HFFc6 (cell line): ENCODE results near the gene ATXN1. TPM values are rescaled to one million over a fixed set of nuclear protein-coding genes. Genes with fewer than 3 reads are reported as not detected.

Source experiments
- DNase-seq: peaks from one replicate; pipeline ENCODE4 v3.0.0-alpha.2; 2018
- H3K27ac Mint-ChIP-seq: 2 replicates; pipeline ENCODE4 v1.8.0; 2020; ENCODE audit warnings: mild to moderate bottlenecking, mixed read lengths
- H3K27me3 Mint-ChIP-seq: 2 replicates; pipeline ENCODE4 v1.8.0; 2021; ENCODE audit warnings: mild to moderate bottlenecking, moderate library complexity, mixed read lengths; ENCODE audit not compliant: insufficient read depth
- H3K36me3 Mint-ChIP-seq: 2 replicates; pipeline ENCODE4 v1.8.0; 2021; ENCODE audit warnings: low read depth, mixed read lengths
- H3K4me1 Mint-ChIP-seq: 2 replicates; pipeline ENCODE4 v1.8.0; 2020; ENCODE audit warnings: low read depth, mixed read lengths
- H3K4me3 Mint-ChIP-seq: 2 replicates; pipeline ENCODE4 v1.8.0; 2020; ENCODE audit warnings: mild to moderate bottlenecking, moderate library complexity, mixed read lengths
- H3K9me3 Mint-ChIP-seq: 2 replicates; pipeline ENCODE4 v1.8.0; 2020; ENCODE audit warnings: mild to moderate bottlenecking, mixed read lengths
- CTCF ChIP-seq: fragments of 200-600 bp; sonication (generic); IDR thresholded peaks from 2 replicates; pipeline ENCODE4 v1.5.0; 2021; ENCODE audit warnings: antibody characterized with exemption, mild to moderate bottlenecking
- total RNA-seq, 6 experiments: library from RNA; stranded (reverse); fragmentation: NEBNext Ultra II Directional; extraction: Animal tissue kit (Norgen Biotek cat#: 25700); gene quantifications; 2 replicates in 1 of 6; 3 replicates in 5 of 6; pipeline ENCODE4 v1.2.3, GENCODE V29; 2021

ATXN1 gene
- total RNA-seq, 6 experiments from 2014 or later = 28.2 to 41.5 (median 30.5) TPM

GRCh38 chr6:16720861-16721260 lies 40.4 kb downstream of the ATXN1 start:
- Mint-ChIP-seq H3K27me3 (peaks cover 2% of the 10 kb centered on the region; the same call in 1 of the 2 replicates), H3K36me3 (peaks cover 23% of the 10 kb centered on the region), H3K4me3 (no peak overlapping the region), H3K9me3 (no peaks in the 10 kb centered on the region), H3K27ac (no peak overlapping the region), H3K4me1 (peaks cover 78% of the 10 kb centered on the region)
- TF ChIP-seq CTCF = no peak
- no peak for DNase-seq

GRCh38 chr6:16719488-16719887 lies 41.8 kb downstream of the ATXN1 start:
- Mint-ChIP-seq H3K27ac (no peak overlapping the region), H3K4me3 (no peak overlapping the region), H3K4me1 (peaks cover 72% of the 10 kb centered on the region), H3K36me3 (peaks cover 25% of the 10 kb centered on the region), H3K27me3 (peaks cover 2% of the 10 kb centered on the region; the same call in 1 of the 2 replicates), H3K9me3 (no peaks in the 10 kb centered on the region)
- no peak for DNase-seq
- no peak for TF ChIP-seq CTCF

- no peaks in the 10 kb centered on the region for H3K9me3 Mint-ChIP-seq
- peaks cover 25% of the 10 kb centered on the region for H3K36me3 Mint-ChIP-seq
- H3K27ac Mint-ChIP-seq = no peak overlapping the region; the same call in 1 of the 2 replicates
- H3K27me3 Mint-ChIP-seq = peaks cover 2% of the 10 kb centered on the region; the same call in 1 of the 2 replicates
- H3K4me3 Mint-ChIP-seq = no peak overlapping the region
- no peak for TF ChIP-seq CTCF
- H3K4me1 Mint-ChIP-seq = peaks cover 72% of the 10 kb centered on the region
- no peak for DNase-seq
These were observed 42.9 kb downstream of the ATXN1 start for GRCh38 chr6:16718356-16718755.

GRCh38 chr6:16717275-16717942 lies 43.9 kb downstream of the ATXN1 start:
- Mint-ChIP-seq H3K9me3 (no peaks in the 10 kb centered on the region), H3K27ac (no peak overlapping the region), H3K36me3 (peaks cover 23% of the 10 kb centered on the region), H3K4me1 (peaks cover 72% of the 10 kb centered on the region), H3K4me3 (no peak overlapping the region), H3K27me3 (peaks cover 2% of the 10 kb centered on the region; the same call in 1 of the 2 replicates)
- no peak for TF ChIP-seq CTCF
- no peak for DNase-seq

- no peak overlapping the region for H3K27ac Mint-ChIP-seq
- no peak for TF ChIP-seq CTCF
- no peaks in the 10 kb centered on the region for H3K9me3 Mint-ChIP-seq
- H3K36me3 Mint-ChIP-seq = peaks cover 24% of the 10 kb centered on the region
- no peak overlapping the region for H3K4me3 Mint-ChIP-seq
- peaks cover 2% of the 10 kb centered on the region; the same call in 1 of the 2 replicates for H3K27me3 Mint-ChIP-seq
- peaks cover 76% of the 10 kb centered on the region for H3K4me1 Mint-ChIP-seq
- no peak for DNase-seq
These were observed 44.9 kb downstream of the ATXN1 start for GRCh38 chr6:16716321-16716858.
